GM18907 (cell line): Measurements from ENCODE around the gene ZNF646.

ENCODE experiments used
- ATAC-seq: cut with Tn5 transposase; IDR thresholded peaks from one replicate; pipeline ENCODE4 v1.9.1; 2021; ENCODE audit warnings: mild to moderate bottlenecking, moderate library complexity; ENCODE audit not compliant: unreplicated experiment

The ZNF646 gene

GRCh38 chr16:31064882-31065461 is 9.2 kb upstream of the ZNF646 start:
- no peak for ATAC-seq

GRCh38 chr16:31067342-31067741 is 6.9 kb upstream of the ZNF646 start:
- ATAC-seq, result no peak

- no peak for ATAC-seq
Observed at GRCh38 chr16:31071861-31072260, 2.4 kb upstream of the ZNF646 start.

DNA sequence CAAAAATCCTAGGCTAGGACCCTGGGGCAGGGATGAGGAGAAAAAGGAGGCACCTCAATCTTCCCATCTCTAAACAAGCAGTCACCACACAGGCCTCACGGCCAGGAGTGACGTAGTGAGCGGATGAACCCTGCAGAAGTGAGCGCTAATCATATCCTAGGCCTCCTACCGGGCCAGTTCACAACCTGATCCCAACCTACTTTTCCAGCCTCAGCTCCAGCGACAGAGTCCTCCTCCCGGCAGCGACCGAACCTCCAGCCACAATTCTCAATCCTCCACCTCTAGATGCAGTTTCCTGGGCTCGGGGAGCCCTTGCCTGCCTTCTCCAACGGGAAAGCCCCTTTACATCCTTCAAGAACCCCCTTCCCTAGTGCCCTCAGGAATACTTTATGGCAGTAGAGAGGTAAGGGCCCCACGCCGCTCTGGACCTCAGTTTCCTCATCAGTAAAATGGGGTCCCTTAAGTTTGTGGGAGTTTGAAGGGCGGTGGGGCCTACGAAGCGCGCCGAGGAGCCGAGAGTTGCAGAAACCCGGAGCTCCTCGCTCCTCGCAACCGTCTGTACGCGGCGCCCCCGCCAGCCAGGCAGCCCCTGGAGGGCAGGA is 1.6 kb upstream of the ZNF646 start:
- peak; percentile 4 for ATAC-seq

DNA sequence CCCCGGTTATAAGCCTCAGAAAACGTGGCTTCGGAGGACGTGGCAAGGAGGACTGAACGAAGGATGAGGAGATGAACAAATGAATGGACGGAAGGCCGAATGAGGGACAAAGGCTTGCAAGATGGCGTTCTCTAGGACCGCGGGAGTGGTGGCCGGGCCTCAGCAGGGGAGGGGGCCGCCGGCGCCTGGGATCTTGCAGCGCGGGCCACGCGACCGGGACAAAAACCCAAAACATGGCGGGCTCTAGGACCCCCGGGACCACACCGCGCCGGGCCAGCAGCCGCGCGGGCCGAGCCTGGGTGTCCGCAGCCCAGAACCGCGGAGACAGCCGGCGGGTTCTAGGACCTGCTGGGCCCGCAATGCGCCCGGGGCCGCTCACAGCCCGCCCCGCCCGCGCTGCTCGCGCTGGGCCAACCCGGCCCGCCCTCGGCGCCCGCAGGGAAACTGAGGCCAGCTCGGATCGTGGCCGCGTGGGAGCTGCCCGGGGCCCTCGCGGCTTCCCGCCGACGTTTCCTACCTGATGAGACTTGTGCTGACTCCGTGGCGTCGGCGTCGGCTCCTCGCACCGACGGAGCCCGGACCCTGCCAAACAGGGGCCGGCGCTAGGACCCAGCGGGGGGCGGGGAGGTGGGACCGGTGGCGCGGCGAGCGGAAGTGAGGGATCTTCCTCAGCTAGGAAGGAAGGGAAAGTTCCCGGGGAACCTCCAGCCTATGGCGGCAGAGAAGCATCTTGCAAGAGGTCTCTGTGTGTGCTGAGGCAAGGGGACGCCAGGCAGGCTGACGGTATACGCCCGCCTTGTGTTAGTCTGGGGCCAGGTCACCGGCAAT is 866 bp upstream of the ZNF646 start:
- ATAC-seq, result peak; percentile 59

- no peak for ATAC-seq
Observed at GRCh38 chr16:31074814-31075183, 577 bp downstream of the ZNF646 start.

GRCh38 chr16:31076319-31076718 is 2.1 kb downstream of the ZNF646 start:
- no peak for ATAC-seq

DNA sequence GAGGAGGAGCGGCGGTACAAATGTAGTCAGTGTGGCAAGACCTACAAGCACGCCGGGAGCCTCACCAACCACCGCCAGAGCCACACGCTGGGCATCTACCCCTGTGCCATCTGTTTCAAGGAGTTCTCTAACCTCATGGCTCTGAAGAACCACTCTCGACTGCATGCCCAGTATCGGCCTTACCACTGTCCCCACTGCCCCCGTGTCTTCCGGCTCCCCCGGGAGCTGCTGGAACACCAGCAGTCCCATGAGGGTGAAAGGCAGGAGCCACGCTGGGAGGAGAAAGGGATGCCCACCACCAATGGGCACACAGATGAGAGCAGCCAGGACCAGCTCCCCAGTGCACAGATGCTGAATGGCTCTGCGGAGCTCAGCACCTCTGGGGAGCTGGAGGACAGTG is 2.8 kb downstream of the ZNF646 start:
- no peak for ATAC-seq

GRCh38 chr16:31077592-31078396 is 3.6 kb downstream of the ZNF646 start:
- no peak for ATAC-seq

DNA sequence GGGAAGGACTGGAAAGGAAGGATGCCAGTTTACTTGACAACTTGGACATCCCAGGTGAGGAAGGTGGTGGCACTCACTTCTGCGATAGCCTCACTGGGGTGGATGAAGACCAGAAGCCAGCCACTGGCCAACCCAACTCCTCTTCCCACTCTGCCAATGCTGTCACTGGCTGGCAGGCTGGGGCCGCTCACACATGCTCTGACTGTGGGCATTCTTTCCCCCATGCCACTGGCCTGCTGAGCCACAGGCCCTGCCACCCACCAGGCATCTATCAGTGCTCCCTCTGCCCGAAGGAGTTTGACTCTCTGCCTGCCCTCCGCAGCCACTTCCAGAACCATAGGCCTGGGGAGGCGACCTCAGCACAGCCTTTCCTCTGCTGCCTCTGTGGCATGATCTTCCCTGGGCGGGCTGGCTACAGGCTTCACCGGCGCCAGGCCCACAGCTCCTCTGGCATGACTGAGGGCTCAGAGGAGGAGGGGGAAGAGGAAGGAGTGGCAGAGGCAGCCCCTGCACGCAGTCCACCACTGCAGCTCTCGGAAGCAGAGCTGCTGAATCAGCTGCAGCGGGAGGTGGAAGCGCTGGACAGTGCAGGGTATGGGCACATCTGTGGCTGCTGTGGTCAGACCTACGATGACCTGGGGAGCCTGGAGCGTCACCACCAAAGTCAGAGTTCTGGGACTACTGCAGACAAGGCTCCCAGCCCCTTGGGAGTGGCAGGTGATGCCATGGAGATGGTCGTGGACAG is 4.5 kb downstream of the ZNF646 start:
- no peak for ATAC-seq

- no peak for ATAC-seq
Observed at GRCh38 chr16:31079342-31079944, 5.2 kb downstream of the ZNF646 start.

DNA sequence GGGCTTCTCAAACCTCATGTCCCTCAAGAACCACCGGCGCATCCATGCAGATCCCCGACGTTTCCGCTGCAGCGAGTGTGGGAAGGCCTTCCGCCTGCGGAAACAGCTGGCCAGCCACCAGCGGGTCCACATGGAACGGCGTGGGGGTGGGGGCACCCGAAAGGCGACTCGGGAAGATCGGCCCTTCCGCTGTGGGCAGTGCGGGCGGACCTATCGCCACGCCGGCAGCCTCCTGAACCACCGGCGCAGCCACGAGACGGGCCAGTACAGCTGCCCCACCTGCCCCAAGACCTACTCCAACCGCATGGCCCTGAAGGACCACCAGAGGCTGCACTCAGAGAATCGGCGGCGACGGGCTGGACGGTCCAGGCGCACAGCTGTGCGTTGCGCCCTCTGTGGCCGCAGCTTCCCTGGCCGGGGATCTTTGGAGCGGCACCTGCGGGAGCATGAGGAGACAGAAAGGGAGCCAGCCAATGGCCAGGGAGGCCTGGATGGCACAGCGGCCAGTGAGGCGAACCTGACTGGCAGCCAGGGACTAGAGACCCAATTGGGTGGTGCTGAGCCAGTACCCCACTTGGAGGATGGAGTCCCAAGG is 5.9 kb downstream of the ZNF646 start:
- no peak for ATAC-seq

DNA sequence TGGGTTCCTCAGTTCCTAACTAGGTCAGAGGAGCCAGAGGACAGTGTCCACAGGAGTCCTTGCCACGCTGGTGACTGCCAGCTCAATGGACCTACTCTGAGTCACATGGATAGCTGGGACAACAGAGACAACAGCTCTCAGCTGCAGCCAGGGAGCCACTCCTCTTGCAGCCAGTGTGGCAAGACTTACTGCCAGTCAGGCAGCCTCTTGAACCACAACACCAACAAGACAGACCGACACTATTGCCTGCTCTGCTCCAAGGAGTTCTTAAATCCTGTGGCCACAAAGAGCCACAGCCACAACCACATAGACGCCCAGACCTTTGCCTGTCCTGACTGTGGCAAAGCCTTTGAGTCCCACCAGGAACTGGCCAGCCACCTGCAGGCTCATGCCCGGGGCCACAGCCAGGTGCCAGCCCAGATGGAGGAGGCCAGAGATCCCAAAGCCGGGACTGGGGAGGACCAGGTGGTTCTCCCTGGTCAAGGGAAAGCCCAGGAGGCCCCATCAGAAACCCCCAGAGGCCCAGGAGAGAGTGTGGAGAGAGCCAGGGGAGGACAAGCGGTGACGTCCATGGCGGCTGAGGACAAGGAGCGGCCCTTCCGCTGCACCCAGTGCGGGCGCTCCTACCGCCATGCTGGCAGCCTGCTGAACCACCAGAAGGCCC is 6.7 kb downstream of the ZNF646 start:
- ATAC-seq, result no peak

DNA sequence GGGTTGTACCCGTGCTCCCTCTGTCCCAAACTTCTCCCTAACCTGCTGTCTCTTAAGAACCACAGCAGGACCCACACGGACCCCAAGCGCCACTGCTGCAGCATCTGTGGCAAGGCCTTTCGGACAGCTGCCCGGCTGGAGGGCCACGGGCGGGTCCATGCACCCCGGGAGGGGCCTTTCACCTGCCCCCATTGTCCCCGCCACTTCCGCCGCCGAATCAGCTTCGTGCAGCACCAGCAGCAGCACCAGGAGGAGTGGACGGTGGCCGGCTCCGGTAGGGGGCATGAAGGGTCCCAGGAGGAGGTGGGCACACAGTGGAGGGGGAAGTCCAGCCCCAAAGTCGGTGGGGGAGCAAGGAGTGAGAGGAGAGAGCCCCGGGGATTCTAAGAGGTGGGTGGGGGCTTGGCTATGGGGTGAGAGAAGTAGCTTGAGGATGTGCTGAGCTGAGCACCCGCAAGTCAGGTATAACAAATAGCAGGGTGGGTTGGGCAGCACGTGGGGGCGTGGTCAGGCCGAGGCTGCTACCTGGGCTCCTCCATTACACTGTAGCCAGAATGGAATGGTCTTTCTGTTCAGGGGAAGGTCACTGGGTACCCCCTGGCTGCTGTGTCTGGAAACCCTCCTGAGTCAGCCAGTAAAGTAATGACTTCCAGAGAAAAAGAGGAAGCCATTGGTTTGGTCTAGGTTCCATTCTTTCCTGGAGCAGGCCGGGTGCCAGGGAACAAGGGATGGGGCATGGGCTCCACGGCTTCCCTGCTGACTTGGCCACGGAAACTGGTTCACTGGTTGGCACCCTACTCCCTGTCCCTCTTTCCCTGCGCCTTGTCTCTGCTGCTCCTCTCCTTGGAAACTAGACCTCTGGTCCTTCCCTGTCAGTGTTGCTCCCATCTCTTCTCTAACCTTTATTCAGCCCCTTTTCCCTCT is 7.5 kb downstream of the ZNF646 start:
- ATAC-seq, result no peak

DNA sequence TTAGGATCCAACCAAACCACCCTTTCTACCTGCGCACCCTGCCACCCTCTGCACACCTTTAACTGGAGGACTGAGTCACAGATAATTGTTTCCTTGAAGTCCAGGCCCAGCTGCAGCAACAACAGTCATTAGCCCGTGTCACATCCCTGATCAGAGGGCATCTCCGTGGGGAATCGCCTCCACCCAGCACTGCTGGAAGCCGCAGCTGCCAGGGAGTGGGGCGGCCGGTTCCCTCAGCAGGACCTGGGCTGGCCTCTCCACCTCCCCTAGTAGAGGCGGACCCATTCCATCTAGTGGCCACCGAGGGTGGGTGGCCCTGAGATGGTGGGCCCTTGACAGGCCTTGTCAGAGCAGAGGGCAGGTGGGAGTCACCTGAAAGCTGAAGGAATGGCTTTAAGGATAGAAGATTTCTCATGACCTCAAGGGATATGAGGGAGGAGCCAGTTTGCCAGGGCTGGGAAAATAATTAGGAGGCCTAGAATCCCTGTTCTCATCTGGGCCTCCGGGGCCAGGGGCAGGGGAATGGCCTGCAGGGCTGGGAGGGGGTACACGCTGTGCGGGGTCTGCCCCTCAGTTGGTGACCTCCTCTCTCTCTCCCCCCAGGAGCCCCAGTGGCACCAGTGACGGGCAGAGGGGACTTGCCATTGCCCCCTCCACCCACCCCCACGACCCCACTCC is 8.3 kb downstream of the ZNF646 start:
- no peak for ATAC-seq

DNA sequence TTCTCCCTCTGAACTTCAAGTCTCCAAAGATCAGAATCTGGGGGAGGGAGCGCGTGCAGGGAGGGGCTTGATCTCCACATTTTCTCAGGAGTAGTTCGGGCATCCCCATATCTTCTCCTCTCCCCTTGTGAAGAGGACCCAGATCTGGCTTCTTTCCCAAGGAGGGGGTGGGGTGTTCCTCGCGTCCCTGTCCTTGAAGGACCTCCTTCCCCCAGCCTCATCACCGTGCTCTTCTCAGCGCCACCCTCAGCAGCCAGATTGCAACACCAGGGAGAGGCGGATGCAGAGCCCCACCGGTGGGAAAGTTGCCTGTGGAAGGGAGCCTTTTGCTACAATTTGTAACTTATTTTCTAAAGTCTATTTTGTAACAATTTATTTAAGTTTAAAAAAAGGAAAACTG is 8.9 kb downstream of the ZNF646 start:
- ATAC-seq, result no peak

DNA sequence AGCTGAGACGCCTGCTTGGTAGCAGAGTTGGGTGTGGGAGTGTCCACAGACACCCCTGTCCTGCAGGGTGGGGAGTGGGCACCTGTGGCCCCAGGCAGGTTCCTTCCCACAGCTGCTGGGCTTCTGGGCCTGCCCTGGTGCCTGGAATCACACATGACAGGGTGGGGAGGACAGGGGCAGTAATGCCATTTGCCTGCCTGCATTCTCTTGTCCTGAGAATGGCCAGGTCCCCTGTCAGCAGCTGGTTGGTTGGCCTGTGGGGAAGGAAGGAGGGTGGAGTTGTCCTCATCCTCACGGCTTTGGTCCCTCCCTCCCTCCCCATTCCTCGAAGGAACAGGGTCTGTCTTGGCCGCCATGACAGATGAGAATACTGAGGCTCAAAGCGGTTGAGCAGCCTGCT is 9.3 kb downstream of the ZNF646 start:
- ATAC-seq, result no peak

GRCh38 chr16:31083981-31084380 is 9.8 kb downstream of the ZNF646 start:
- ATAC-seq, result no peak
